ENCODE data around the gene SLC41A3. TPM values are rescaled to one million over a fixed set of nuclear protein-coding genes. Genes with fewer than 3 reads are reported as not detected.

The SLC41A3 gene
- total RNA-seq, 4 donors from 2014 or later, result 22.7 to 41.5 (median 29.1) TPM

DNA sequence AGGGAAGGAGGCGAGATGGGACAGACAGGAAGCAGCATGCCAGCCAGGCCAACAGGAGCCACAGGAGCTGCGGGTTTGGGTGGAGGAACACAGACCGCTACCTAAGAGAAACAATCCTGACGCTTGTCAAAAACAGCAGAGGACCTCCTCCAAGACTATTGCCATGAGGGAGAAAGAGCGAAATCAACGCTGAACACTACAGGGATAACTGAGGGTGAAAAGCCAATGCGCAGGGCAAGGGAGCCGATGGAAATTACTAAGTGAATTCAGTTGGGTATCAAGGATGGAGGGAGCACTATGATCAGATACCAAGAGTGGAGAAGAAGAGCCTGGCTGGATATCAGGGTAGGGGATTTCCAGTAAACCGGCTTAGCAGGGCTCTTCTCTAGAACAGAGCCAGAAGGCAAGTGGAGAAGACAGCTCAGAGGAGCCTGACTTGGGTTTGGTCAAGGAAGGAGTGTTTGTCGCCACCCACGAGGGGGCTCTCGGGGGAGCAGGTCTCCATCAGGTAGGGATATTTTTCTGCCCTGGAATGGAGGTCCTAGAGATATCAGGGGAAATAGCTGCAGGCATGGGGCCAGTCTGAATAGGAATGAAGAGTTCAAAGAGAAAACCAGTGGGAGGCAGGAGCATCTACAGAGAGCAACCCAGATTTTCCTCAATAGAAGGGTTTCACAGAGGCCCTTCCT lies 48.4 kb downstream of the SLC41A3 start:
- Histone ChIP-seq H3K36me3 (peaks cover 0 to 5% (median 0%) of the 10 kb centered on the region in 4 donors), H3K4me3 (no peak overlapping the region), H3K27me3 (no peaks in the 10 kb centered on the region), H3K4me1 (no peaks in the 10 kb centered on the region), H3K9me3 (no peaks in the 10 kb centered on the region), H3K27ac (no peak overlapping the region)
- TF ChIP-seq EP300 (IDR thresholded peaks at IDR 0.05; ENCODE audit: low read depth) (no peak), POLR2AphosphoS5 (IDR thresholded peaks at IDR 0.05) (no peak)
- TF ChIP-seq, protein P1, sequence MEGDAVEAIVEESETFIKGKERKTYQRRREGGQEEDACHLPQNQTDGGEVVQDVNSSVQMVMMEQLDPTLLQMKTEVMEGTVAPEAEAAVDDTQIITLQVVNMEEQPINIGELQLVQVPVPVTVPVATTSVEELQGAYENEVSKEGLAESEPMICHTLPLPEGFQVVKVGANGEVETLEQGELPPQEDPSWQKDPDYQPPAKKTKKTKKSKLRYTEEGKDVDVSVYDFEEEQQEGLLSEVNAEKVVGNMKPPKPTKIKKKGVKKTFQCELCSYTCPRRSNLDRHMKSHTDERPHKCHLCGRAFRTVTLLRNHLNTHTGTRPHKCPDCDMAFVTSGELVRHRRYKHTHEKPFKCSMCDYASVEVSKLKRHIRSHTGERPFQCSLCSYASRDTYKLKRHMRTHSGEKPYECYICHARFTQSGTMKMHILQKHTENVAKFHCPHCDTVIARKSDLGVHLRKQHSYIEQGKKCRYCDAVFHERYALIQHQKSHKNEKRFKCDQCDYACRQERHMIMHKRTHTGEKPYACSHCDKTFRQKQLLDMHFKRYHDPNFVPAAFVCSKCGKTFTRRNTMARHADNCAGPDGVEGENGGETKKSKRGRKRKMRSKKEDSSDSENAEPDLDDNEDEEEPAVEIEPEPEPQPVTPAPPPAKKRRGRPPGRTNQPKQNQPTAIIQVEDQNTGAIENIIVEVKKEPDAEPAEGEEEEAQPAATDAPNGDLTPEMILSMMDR (IDR thresholded peaks at IDR 0.05), result no peak
- WGBS, 2 donors (ENCODE audit: low coverage in 1 of 2), result 89 to 100% methylated on average over 7 to 12 of the region's 12 CpGs
- DNase-seq, result no peak
- in situ Hi-C loops (cut with MboI; ENCODE audit: low pct_ligation_motif_present in 1 of 4, low pct_unique_long_range_greater_than_20kb in 1 of 4, low sequenced_read_pairs in 3 of 4) (no loop called here), intact Hi-C loops (cut with DNase I; ENCODE audit: low total_unique reads) (no loop called here)

DNA sequence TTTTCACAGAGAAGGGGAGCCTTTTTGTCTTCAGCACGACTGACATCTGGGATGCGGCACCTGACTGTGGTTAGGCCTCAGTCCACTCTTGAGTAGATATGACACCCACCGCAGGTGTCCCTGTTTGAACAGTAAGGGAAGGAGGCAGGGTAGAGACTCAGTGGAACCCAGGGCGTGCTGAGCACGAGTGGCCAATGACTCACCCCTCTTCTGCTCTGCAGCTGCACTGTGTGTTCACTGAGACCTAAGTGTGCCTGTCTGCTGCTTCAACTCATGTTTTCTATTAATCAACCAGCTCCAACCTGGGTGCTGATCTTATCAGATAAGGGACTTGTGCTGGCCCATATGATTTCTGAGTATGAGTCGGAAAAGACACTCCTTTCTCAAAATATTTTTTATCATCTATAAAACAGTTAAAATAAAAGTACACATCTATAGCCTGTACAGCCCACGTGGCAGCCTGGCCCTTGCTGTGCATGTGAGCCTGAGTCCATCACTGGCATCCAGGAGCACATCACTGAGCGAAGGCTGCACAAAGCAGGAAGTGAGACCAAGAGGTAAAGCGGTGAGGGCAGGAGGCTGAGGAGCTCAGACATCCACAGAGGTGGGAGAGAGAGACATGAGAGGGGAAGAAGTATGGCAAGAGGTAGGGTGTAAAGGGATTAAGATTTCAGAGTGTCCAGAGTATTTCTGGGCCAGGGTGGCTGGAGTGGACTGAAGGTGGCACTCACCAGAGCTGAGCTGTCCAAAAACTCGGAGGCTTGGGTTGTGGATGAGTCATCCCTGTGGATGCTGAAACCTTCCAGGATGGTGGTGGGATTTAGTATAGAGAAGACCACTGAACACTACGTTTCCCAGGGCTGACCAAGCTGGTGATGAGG lies 49.2 kb downstream of the SLC41A3 start:
- Histone ChIP-seq H3K36me3 (peaks cover 0 to 5% (median 0%) of the 10 kb centered on the region in 4 donors), H3K27me3 (no peaks in the 10 kb centered on the region), H3K9me3 (no peaks in the 10 kb centered on the region), H3K4me3 (no peak overlapping the region), H3K4me1 (no peaks in the 10 kb centered on the region), H3K27ac (no peak overlapping the region)
- intact Hi-C loops (cut with DNase I; ENCODE audit: low total_unique reads), result no loop called here
- in situ Hi-C loops (cut with MboI; ENCODE audit: low pct_ligation_motif_present in 1 of 4, low pct_unique_long_range_greater_than_20kb in 1 of 4, low sequenced_read_pairs in 3 of 4), result no loop called here
- WGBS, 2 donors (ENCODE audit: low coverage in 1 of 2), result 61 to 74% methylated on average over 10 to 11 of the region's 11 CpGs
- no peak for TF ChIP-seq EP300 (IDR thresholded peaks at IDR 0.05; ENCODE audit: low read depth)
- no peak for TF ChIP-seq POLR2AphosphoS5 (IDR thresholded peaks at IDR 0.05)
- TF ChIP-seq POLR2A (IDR thresholded peaks at IDR 0.05), result no peak
- TF ChIP-seq, protein P1 (IDR thresholded peaks at IDR 0.05), result no peak
- no peak for DNase-seq

DNA sequence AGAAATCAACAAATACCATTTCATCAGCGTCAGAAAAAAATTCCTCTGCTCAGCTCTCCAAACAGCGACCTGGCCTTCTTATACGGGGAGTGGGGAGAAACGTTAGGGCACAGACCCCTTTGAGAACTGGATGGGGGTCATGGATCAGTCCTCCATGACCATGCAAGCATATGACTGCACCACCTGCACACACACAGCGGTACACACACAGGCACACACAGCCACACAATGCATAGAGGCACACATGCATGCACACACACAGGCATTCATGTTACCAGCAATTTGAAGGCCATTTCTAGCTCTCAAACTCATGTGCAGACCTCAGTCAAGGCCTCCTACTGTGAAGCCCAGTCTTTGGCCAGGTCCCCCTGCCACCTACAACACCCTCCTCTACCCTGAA lies 50.2 kb downstream of the SLC41A3 start:
- TF ChIP-seq, protein P1 (IDR thresholded peaks at IDR 0.05), result no peak
- TF ChIP-seq EP300 (IDR thresholded peaks at IDR 0.05; ENCODE audit: low read depth) (no peak), POLR2AphosphoS5 (IDR thresholded peaks at IDR 0.05) (no peak), POLR2A (IDR thresholded peaks at IDR 0.05) (no peak)
- Histone ChIP-seq H3K4me3 (no peak overlapping the region), H3K4me1 (no peaks in the 10 kb centered on the region), H3K9me3 (no peaks in the 10 kb centered on the region), H3K27me3 (no peaks in the 10 kb centered on the region), H3K27ac (no peak overlapping the region), H3K36me3 (peaks cover 0 to 5% (median 0%) of the 10 kb centered on the region in 4 donors)
- no peak for DNase-seq
- WGBS, 2 donors (ENCODE audit: low coverage in 1 of 2), result 60 to 84% methylated on average over 1 to 5 of the region's 5 CpGs
- intact Hi-C loops (cut with DNase I; ENCODE audit: low total_unique reads) (no loop called here), in situ Hi-C loops (cut with MboI; ENCODE audit: low pct_ligation_motif_present in 1 of 4, low pct_unique_long_range_greater_than_20kb in 1 of 4, low sequenced_read_pairs in 3 of 4) (no loop called here)

DNA sequence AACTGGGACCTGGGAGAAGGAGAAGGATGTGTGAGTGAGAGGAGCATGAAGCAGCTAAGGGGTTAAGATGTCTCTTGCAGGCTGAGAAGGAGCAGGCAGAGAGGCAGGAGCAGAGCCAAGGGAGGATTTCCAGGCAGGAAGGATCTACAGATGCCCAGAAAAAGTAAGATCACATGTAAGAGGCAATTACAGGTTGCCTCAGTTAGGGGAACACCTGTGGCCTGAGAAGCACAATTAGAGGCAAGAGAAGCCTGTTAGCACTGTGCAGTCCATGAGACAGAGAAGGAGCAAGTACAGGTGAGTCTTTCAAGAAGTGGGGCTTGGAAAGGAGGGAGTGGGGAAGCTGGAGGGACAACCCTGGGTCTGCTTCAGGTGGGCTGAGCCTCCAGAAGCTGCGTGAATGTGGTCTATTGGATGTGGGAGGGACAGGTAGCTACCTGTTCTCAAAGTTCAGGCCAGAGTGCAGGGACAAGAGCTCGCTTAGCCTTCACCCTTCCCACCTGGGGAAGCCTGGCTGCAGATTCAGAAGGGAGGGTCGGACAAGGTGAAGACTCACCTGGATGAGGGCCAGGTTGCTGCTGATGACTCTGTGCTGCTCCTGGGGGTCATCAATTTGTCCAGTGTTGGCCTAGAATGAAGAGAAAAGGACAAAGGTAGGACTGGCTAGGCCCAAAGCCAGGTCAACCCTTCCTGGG lies 50.7 kb downstream of the SLC41A3 start:
- WGBS, 2 donors (ENCODE audit: low coverage in 1 of 2), result 93% methylated on average over 3 of the region's 3 CpGs; no CpG with 5 or more reads in 1 of the 2 donors
- Histone ChIP-seq H3K27me3 (no peaks in the 10 kb centered on the region), H3K4me1 (no peaks in the 10 kb centered on the region), H3K4me3 (no peak overlapping the region), H3K27ac (no peak overlapping the region), H3K9me3 (peaks cover 3 to 5% of the 10 kb centered on the region in 2 donors), H3K36me3 (peaks cover 0 to 5% (median 0%) of the 10 kb centered on the region in 4 donors)
- intact Hi-C loops (cut with DNase I; ENCODE audit: low total_unique reads) (no loop called here), in situ Hi-C loops (cut with MboI; ENCODE audit: low pct_ligation_motif_present in 1 of 4, low pct_unique_long_range_greater_than_20kb in 1 of 4, low sequenced_read_pairs in 3 of 4) (no loop called here)
- DNase-seq, result no peak
- TF ChIP-seq, protein P1 (IDR thresholded peaks at IDR 0.05), result no peak
- TF ChIP-seq POLR2A (IDR thresholded peaks at IDR 0.05) (no peak), POLR2AphosphoS5 (IDR thresholded peaks at IDR 0.05) (no peak), EP300 (IDR thresholded peaks at IDR 0.05; ENCODE audit: low read depth) (no peak)

Measured in transverse colon (tissue), 4 donors.